GM18526 (cell line): ENCODE data around the gene TNRC18.

Experiments
- POLR2A ChIP-seq: IDR thresholded peaks from 3 replicates; pipeline ENCODE4 v1.6.1; 2011; ENCODE audit not compliant: insufficient read length; ENCODE audit errors: extremely low read depth

Gene TNRC18

GRCh38 chr7:5439572-5440496 is 16.2 kb upstream of the TNRC18 start:
- TF ChIP-seq POLR2A, result no peak

GRCh38 chr7:5439209-5439571 is 15.6 kb upstream of the TNRC18 start:
- TF ChIP-seq POLR2A, result no peak

- no peak for TF ChIP-seq POLR2A
Observed at GRCh38 chr7:5437987-5438386, 14.4 kb upstream of the TNRC18 start.

GRCh38 chr7:5437348-5437892 is 13.8 kb upstream of the TNRC18 start:
- no peak for TF ChIP-seq POLR2A

- TF ChIP-seq POLR2A, result no peak
Observed at GRCh38 chr7:5436003-5436678, 12.5 kb upstream of the TNRC18 start.

- TF ChIP-seq POLR2A, result no peak
Observed at GRCh38 chr7:5435291-5436002, 11.8 kb upstream of the TNRC18 start.

- TF ChIP-seq POLR2A, result no peak
Observed at GRCh38 chr7:5433181-5433580, 9.5 kb upstream of the TNRC18 start.

- no peak for TF ChIP-seq POLR2A
Observed at GRCh38 chr7:5432691-5433090, 9.1 kb upstream of the TNRC18 start.

- TF ChIP-seq POLR2A, result no peak
Observed at GRCh38 chr7:5431560-5432015, 8.0 kb upstream of the TNRC18 start.

- no peak for TF ChIP-seq POLR2A
Observed at GRCh38 chr7:5430612-5430947, 6.9 kb upstream of the TNRC18 start.

- TF ChIP-seq POLR2A, result no peak
Observed at GRCh38 chr7:5429857-5430611, 6.4 kb upstream of the TNRC18 start.

- TF ChIP-seq POLR2A, result no peak
Observed at GRCh38 chr7:5429253-5429856, 5.7 kb upstream of the TNRC18 start.

- TF ChIP-seq POLR2A, result no peak
Observed at GRCh38 chr7:5428478-5429252, 5.0 kb upstream of the TNRC18 start.

- no peak for TF ChIP-seq POLR2A
Observed at GRCh38 chr7:5426226-5426475, 2.5 kb upstream of the TNRC18 start.

- TF ChIP-seq POLR2A, result no peak
Observed at GRCh38 chr7:5425507-5426225, 2.0 kb upstream of the TNRC18 start.
